Measurements from ENCODE around the gene CDH2.

DNA sequence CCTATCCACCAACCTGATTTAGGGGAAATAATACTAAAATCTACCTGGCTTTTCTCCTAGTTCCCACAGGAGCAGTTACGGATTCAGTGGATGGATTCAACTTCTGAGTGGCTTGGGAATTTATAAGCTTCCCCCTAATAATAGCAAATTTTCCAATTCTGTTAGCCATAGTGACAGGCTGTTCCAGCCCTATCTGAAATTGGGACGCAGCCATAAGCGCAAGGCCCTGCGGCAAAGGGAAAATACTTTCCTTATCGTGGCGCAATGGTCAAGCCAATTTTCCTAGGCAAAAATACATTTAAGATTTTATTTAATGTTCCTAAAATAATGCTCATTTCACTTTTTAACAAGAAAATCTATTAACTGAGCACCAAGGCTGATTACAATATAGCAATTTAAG is 49.7 kb downstream of the CDH2 start:
- TF ChIP-seq, protein P1, sequence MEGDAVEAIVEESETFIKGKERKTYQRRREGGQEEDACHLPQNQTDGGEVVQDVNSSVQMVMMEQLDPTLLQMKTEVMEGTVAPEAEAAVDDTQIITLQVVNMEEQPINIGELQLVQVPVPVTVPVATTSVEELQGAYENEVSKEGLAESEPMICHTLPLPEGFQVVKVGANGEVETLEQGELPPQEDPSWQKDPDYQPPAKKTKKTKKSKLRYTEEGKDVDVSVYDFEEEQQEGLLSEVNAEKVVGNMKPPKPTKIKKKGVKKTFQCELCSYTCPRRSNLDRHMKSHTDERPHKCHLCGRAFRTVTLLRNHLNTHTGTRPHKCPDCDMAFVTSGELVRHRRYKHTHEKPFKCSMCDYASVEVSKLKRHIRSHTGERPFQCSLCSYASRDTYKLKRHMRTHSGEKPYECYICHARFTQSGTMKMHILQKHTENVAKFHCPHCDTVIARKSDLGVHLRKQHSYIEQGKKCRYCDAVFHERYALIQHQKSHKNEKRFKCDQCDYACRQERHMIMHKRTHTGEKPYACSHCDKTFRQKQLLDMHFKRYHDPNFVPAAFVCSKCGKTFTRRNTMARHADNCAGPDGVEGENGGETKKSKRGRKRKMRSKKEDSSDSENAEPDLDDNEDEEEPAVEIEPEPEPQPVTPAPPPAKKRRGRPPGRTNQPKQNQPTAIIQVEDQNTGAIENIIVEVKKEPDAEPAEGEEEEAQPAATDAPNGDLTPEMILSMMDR (IDR thresholded peaks at IDR 0.05), result no peak
- no peak for TF ChIP-seq POLR2A (IDR thresholded peaks at IDR 0.05)

Data from ovary (tissue), 3 donors.